Activated naive CD8-positive, alpha-beta T cell treated with anti-CD3 and anti-CD28 coated beads, Interleukin-2, amount 10 ng/mL, durations not matched to agents 7 days and 5 days (primary cell): ENCODE measurements around the gene OMA1. TPM values are rescaled to one million over a fixed set of nuclear protein-coding genes. Genes with fewer than 3 reads are reported as not detected.

ENCODE experiments used
- ATAC-seq: fragments of 150-1000 bp; cut with Tn5 transposase; one replicate; pipeline ENCODE4 v1.10.0; 2021; ENCODE audit warnings: low read depth, moderate library complexity
- POLR2A ChIA-PET: fragments of 350-600 bp; sonication (Branson Sonifier 250); formaldehyde crosslinking; loops from one replicate; lab custom pipeline; 2021; ENCODE audit warnings: antibody characterized with exemption; lab: Charles Lee
- DNase-seq: peaks from one replicate; pipeline ENCODE4 v3.0.0; 2021
- H3K27ac Mint-ChIP-seq: one replicate; pipeline ENCODE4 v1.8.0; 2022; ENCODE audit warnings: mild to moderate bottlenecking, mixed read lengths
- H3K27me3 Mint-ChIP-seq: one replicate; pipeline ENCODE4 v1.8.0; 2022; ENCODE audit warnings: mild to moderate bottlenecking, moderate library complexity, mixed read lengths
- H3K36me3 Mint-ChIP-seq: one replicate; pipeline ENCODE4 v1.8.0; 2021; ENCODE audit warnings: mild to moderate bottlenecking, mixed read lengths
- H3K4me1 Mint-ChIP-seq: one replicate; pipeline ENCODE4 v1.8.0; 2021; ENCODE audit warnings: mixed read lengths
- H3K4me3 Mint-ChIP-seq: one replicate; pipeline ENCODE4 v1.8.0; 2022; ENCODE audit warnings: mild to moderate bottlenecking, moderate library complexity, mixed read lengths
- H3K9me3 Mint-ChIP-seq: one replicate; pipeline ENCODE4 v1.8.0; 2021; ENCODE audit warnings: mixed read lengths
- total RNA-seq, 2 experiments: library from RNA; stranded (reverse); gene quantifications; one replicate each; pipeline ENCODE4 v1.2.3, GENCODE V29; 2021

Gene OMA1
- total RNA-seq, 2 experiments from 2014 or later, result 32.0 to 38.8 TPM

GRCh38 chr1:58454807-58455206, 91.7 kb downstream of the OMA1 start:
- Mint-ChIP-seq H3K4me1 (no peaks in the 10 kb centered on the region), H3K9me3 (no peaks in the 10 kb centered on the region), H3K27me3 (no peaks in the 10 kb centered on the region), H3K36me3 (no peaks in the 10 kb centered on the region), H3K4me3 (no peak overlapping the region), H3K27ac (no peak overlapping the region)
- DNase-seq, result no peak
- ATAC-seq, result no peak
- POLR2A ChIA-PET, result no interaction called here

GRCh38 chr1:58454385-58454784, 92.1 kb downstream of the OMA1 start:
- no peaks in the 10 kb centered on the region for H3K27me3 Mint-ChIP-seq

DNA sequence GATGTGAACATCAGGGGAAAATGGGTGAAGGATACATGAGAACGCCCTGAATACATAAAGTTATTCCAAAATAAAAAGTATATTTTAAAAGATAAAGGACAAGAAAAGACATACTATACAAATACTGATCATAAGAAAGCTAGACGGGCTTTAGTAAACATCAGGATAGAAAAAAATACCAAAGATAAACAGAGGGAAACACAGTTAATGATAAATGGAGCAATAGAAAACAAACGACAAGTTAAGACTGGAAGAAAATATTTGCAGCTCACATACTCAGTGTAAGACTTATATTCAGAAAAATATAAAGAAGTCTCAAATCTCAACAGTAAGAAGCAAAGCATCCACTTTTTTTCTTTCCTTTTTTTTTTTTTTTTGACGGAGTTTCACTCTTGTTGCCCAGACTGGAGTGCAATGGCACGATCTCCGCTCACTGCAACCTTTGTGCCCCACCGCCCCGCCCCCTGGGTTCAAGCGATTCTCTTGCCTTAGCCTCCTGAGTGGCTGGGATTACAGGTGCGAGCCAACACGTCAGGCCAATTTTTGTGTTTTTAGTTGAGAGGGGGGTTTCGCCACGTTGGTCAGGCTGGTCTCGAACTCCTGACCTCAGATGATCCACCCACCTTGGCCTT, 94.8 kb downstream of the OMA1 start:
- Mint-ChIP-seq H3K4me3 (no peak overlapping the region), H3K9me3 (no peaks in the 10 kb centered on the region), H3K36me3 (no peaks in the 10 kb centered on the region), H3K27me3 (no peaks in the 10 kb centered on the region), H3K4me1 (no peaks in the 10 kb centered on the region), H3K27ac (no peak overlapping the region)
- POLR2A ChIA-PET, result no interaction called here
- DNase-seq (no peak), ATAC-seq (no peak)

More at GRCh38 chr1:58454385-58454784, 92.1 kb downstream of the OMA1 start:
- POLR2A ChIA-PET, result no interaction called here
- H3K27ac Mint-ChIP-seq, result no peak overlapping the region
- ATAC-seq, result no peak
- H3K4me3 Mint-ChIP-seq, result no peak overlapping the region
- H3K36me3 Mint-ChIP-seq, result no peaks in the 10 kb centered on the region
- H3K4me1 Mint-ChIP-seq, result no peaks in the 10 kb centered on the region
- no peak for DNase-seq
- H3K9me3 Mint-ChIP-seq, result no peaks in the 10 kb centered on the region

DNA sequence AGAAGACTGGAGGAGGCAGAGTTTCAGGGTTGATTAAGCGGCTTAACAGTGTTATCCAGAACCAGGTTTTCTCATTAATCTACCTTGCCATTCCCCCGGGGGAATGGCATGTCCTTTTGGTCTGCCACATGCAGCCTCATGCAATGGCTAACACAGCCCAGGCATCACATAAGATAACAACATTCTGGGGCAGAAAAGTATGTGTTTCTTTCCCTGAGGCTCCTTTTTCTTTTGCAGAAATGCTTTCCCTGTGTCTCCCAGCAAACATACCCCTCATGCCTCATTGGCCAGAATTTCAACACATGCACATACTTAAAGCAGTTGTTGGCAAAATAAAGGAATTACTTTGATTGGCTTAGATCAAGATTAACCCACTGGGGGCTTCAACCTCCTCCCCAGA, 98.6 kb downstream of the OMA1 start:
- H3K36me3 Mint-ChIP-seq, result no peaks in the 10 kb centered on the region
- no peak overlapping the region for H3K27ac Mint-ChIP-seq
- H3K27me3 Mint-ChIP-seq, result no peaks in the 10 kb centered on the region
- no peaks in the 10 kb centered on the region for H3K4me1 Mint-ChIP-seq
- no peaks in the 10 kb centered on the region for H3K9me3 Mint-ChIP-seq
- DNase-seq (no peak), ATAC-seq (no peak)
- H3K4me3 Mint-ChIP-seq, result no peak overlapping the region
- POLR2A ChIA-PET, result no interaction called here

DNA sequence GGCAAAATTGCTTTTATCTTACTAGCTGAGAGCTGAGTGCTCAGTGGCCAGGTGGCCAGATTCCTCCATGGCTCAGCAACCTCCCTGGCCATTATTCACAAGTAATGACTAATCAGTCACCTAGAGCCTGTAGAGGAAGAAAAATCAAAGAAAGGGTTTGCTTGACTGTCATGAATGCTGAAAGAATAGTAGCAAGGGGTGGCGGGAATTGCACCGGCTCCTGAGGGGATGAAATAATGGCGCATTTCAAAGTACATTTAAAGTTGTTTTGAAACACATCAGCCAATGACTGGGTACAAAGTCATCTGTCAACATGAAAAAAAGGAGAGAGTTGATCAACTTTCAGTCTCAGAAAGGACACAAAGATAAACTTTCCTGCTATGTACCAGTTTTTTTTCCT, 99.5 kb downstream of the OMA1 start:
- ATAC-seq (no peak), DNase-seq (no peak)
- Mint-ChIP-seq H3K9me3 (no peaks in the 10 kb centered on the region), H3K4me1 (no peaks in the 10 kb centered on the region), H3K27me3 (no peaks in the 10 kb centered on the region), H3K36me3 (no peaks in the 10 kb centered on the region), H3K4me3 (no peak overlapping the region), H3K27ac (no peak overlapping the region)
- POLR2A ChIA-PET, result no interaction called here

DNA sequence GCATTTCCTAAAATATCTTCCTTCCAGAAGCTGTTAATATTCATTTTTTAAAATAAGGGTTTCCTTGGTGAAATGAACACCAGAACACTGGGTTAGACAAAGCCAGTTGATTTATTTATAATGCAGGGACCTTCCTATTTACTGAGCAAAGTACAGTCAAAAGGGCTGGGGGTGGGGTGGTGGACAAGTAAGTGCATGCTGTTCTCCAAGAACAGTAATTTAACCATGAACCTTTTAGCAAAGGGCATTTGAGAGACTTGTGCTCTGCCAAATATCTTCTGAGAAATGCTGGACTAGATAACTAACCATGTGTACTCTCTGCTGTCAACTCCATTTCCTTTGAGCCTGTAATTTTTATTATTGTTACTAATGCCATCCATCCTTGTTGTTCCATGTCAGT, 100.2 kb downstream of the OMA1 start:
- Mint-ChIP-seq H3K9me3 (no peaks in the 10 kb centered on the region), H3K4me1 (no peaks in the 10 kb centered on the region), H3K27me3 (no peaks in the 10 kb centered on the region), H3K27ac (no peak overlapping the region), H3K4me3 (no peak overlapping the region), H3K36me3 (no peaks in the 10 kb centered on the region)
- ATAC-seq, result no peak
- POLR2A ChIA-PET, result no interaction called here
- DNase-seq, result no peak

DNA sequence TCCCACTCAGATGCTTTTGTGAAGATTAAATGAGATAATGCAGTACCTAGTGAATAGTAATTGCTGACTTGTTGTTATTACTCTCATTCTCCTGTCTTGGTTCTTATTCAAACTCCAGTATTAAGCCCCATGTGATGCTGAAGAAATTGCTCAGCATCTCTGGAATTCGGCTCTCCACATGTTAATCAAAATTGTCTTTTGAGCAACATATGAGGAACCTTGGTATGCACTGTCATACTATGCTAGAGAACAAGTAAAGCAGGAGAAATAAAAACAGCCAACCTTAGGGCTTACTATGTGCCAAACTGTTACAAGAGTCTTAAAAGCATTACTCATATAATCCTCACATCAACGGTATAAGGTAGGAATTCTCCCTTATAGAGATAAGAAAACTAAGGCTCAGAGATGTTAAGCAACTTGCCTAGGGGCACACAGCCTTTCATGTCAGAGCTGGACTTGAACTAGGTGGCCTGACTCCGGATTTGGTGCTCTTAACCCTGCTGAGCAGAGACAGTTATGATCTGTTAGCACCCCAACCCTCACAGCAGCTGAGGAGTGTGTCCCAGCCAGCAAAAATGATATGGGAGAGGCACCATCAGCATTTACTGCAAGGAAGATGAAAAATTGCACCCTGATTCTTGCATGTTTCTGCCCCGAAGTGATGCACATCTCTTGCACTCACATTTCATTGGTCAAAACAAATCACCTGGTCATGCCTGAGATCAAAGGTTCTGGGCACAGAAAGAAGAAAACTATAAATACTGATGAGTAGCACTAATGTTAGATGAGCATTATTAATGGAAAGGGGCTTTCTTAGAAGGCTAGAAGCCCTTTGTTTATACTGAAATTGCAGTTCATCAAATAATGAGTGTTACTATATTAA, 102.3 kb downstream of the OMA1 start:
- Mint-ChIP-seq H3K9me3 (no peaks in the 10 kb centered on the region), H3K36me3 (no peaks in the 10 kb centered on the region), H3K4me3 (no peak overlapping the region), H3K27me3 (no peaks in the 10 kb centered on the region), H3K4me1 (no peaks in the 10 kb centered on the region), H3K27ac (no peak overlapping the region)
- ATAC-seq (no peak), DNase-seq (no peak)
- POLR2A ChIA-PET, result no interaction called here

- POLR2A ChIA-PET, result no interaction called here
- no peak for ATAC-seq
- DNase-seq, result no peak
- Mint-ChIP-seq H3K4me1 (no peaks in the 10 kb centered on the region), H3K4me3 (no peak overlapping the region), H3K9me3 (no peaks in the 10 kb centered on the region), H3K27ac (no peak overlapping the region), H3K36me3 (no peaks in the 10 kb centered on the region), H3K27me3 (no peaks in the 10 kb centered on the region)
These were observed 104.4 kb downstream of the OMA1 start for GRCh38 chr1:58442114-58442513.

- DNase-seq, result no peak
- Mint-ChIP-seq H3K36me3 (no peaks in the 10 kb centered on the region), H3K27me3 (no peaks in the 10 kb centered on the region), H3K9me3 (no peaks in the 10 kb centered on the region), H3K27ac (no peak overlapping the region), H3K4me1 (no peaks in the 10 kb centered on the region), H3K4me3 (no peak overlapping the region)
- no peak for ATAC-seq
- POLR2A ChIA-PET, result no interaction called here
These were observed 104.8 kb downstream of the OMA1 start for GRCh38 chr1:58441699-58442098.

- Mint-ChIP-seq H3K4me1 (no peaks in the 10 kb centered on the region), H3K4me3 (no peak overlapping the region), H3K27me3 (no peaks in the 10 kb centered on the region), H3K27ac (no peak overlapping the region), H3K9me3 (no peaks in the 10 kb centered on the region), H3K36me3 (no peaks in the 10 kb centered on the region)
- POLR2A ChIA-PET, result no interaction called here
- ATAC-seq, result no peak
- no peak for DNase-seq
These were observed 105.8 kb downstream of the OMA1 start for GRCh38 chr1:58440696-58441095.

GRCh38 chr1:58439946-58440345, 106.6 kb downstream of the OMA1 start:
- DNase-seq, result no peak
- ATAC-seq, result no peak
- no peak overlapping the region for H3K27ac Mint-ChIP-seq
- H3K9me3 Mint-ChIP-seq, result no peaks in the 10 kb centered on the region
- no peak overlapping the region for H3K4me3 Mint-ChIP-seq
- POLR2A ChIA-PET, result no interaction called here
- no peaks in the 10 kb centered on the region for H3K36me3 Mint-ChIP-seq
- H3K27me3 Mint-ChIP-seq, result no peaks in the 10 kb centered on the region
- H3K4me1 Mint-ChIP-seq, result no peaks in the 10 kb centered on the region

DNA sequence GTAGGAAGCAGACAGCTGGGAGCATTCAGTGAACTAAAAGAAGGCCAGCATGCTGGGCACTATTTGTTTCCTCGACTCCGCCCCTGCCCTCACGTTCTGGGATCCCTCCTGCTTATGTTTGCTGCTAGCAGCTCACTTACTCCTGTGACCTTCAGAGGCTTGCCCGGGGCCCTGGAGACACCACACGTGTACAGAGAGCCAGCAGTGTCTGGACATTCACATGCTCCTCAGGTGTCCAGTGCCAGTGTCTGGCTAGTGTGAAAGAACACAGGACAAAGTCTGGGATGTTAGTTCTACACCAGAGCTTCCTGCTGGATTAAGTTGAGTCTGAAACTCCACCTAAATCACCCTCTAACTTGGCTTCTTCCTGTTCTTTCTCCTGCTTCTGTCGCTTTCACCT, 108.1 kb downstream of the OMA1 start:
- ATAC-seq (no peak), DNase-seq (no peak)
- POLR2A ChIA-PET, result no interaction called here
- H3K36me3 Mint-ChIP-seq, result no peaks in the 10 kb centered on the region
- H3K9me3 Mint-ChIP-seq, result no peaks in the 10 kb centered on the region
- H3K27me3 Mint-ChIP-seq, result no peaks in the 10 kb centered on the region
- no peak overlapping the region for H3K4me3 Mint-ChIP-seq
- no peak overlapping the region for H3K27ac Mint-ChIP-seq
- H3K4me1 Mint-ChIP-seq, result no peaks in the 10 kb centered on the region

- H3K27ac Mint-ChIP-seq, result no peak overlapping the region
- no peak overlapping the region for H3K4me3 Mint-ChIP-seq
- POLR2A ChIA-PET, result no interaction called here
These were observed 108.9 kb downstream of the OMA1 start for GRCh38 chr1:58437623-58438022.

GRCh38 chr1:58436615-58437297, 109.8 kb downstream of the OMA1 start:
- H3K4me3 Mint-ChIP-seq, result no peak overlapping the region
- POLR2A ChIA-PET, result no interaction called here
- no peaks in the 10 kb centered on the region for H3K9me3 Mint-ChIP-seq
- no peaks in the 10 kb centered on the region for H3K4me1 Mint-ChIP-seq
- ATAC-seq (no peak), DNase-seq (no peak)
- H3K36me3 Mint-ChIP-seq, result no peaks in the 10 kb centered on the region
- H3K27me3 Mint-ChIP-seq, result no peaks in the 10 kb centered on the region
- no peak overlapping the region for H3K27ac Mint-ChIP-seq

More at GRCh38 chr1:58437623-58438022, 108.9 kb downstream of the OMA1 start:
- ATAC-seq (no peak), DNase-seq (no peak)
- Mint-ChIP-seq H3K36me3 (no peaks in the 10 kb centered on the region), H3K9me3 (no peaks in the 10 kb centered on the region), H3K27me3 (no peaks in the 10 kb centered on the region), H3K4me1 (no peaks in the 10 kb centered on the region)
